GM19043 (cell line): ENCODE measurements around the gene IPCEF1.

Experiments
- ATAC-seq: cut with Tn5 transposase; IDR thresholded peaks from one replicate; pipeline ENCODE4 v1.9.1; 2021; ENCODE audit warnings: low read depth; ENCODE audit not compliant: unreplicated experiment

IPCEF1 gene

GRCh38 chr6:154122195-154122925 is 234.2 kb downstream of the IPCEF1 start:
- ATAC-seq, result no peak

- no peak for ATAC-seq
Observed at GRCh38 chr6:154117485-154117884, 239.1 kb downstream of the IPCEF1 start.

GRCh38 chr6:154113392-154113791 is 243.2 kb downstream of the IPCEF1 start:
- no peak for ATAC-seq

GRCh38 chr6:154112181-154112809 is 244.3 kb downstream of the IPCEF1 start:
- ATAC-seq, result no peak

- ATAC-seq, result no peak
Observed at GRCh38 chr6:154111025-154111424, 245.6 kb downstream of the IPCEF1 start.

GRCh38 chr6:154106251-154106650 is 250.4 kb downstream of the IPCEF1 start:
- ATAC-seq, result no peak
